Body of pancreas (tissue), 2 donors: ENCODE results near the gene ASCL5. TPM values are rescaled to one million over a fixed set of nuclear protein-coding genes. Genes with fewer than 3 reads are reported as not detected.

Experiments
- total RNA-seq, 2 donors: library from RNA; depleted of rRNA; stranded (reverse); fragments of >200 nt; gene quantifications; one replicate each; pipeline ENCODE4 v1.1.0, GENCODE V29; 2016

The ASCL5 gene
- total RNA-seq, 2 donors from 2014 or later, result 1.0 to 4.6 TPM

Other genes with a start within 250 kb of the ASCL5 start
- 10 to 100 TPM; 22.1 to 30.7 TPM for gene INAVA, start 232.3 kb downstream of the ASCL5 start, total RNA-seq
- gene KIF21B, start 103.5 kb downstream of the ASCL5 start, total RNA-seq, result 1 to 10 TPM; 1.6 to 3.4 TPM
- under 1 TPM in 1 of 2 donors, not detected in 1; under 0.01 TPM for gene CACNA1S, start 14.8 kb downstream of the ASCL5 start, total RNA-seq
- gene TMEM9, start 27.3 kb upstream of the ASCL5 start, total RNA-seq, result 10 to 100 TPM; 56.6 to 70.5 TPM
- gene IGFN1, start 63.6 kb upstream of the ASCL5 start, total RNA-seq, result 10 to 100 TPM in 1 of 2 donors, 1 to 10 TPM in 1; 6.9 to 23.1 TPM
- gene PKP1, start 156.3 kb upstream of the ASCL5 start, total RNA-seq, result under 1 TPM in 1 of 2 donors, not detected in 1; 0.33 TPM